GM06990 (cell line): ENCODE measurements around the gene BIRC3.

Source experiments
- DNase-seq: peaks from one replicate; pipeline ENCODE4 v3.0.0-alpha.2; 2011; ENCODE audit not compliant: insufficient read length; ENCODE audit errors: extremely low read depth
- H3K27me3 ChIP-seq: replicated peaks from 2 replicates; pipeline ENCODE4 v1.6.0; 2011; ENCODE audit warnings: low read length; ENCODE audit not compliant: control insufficient read depth, insufficient read depth
- H3K36me3 ChIP-seq: 2 replicates; pipeline ENCODE4 v1.5.1; 2011; ENCODE audit warnings: low read length; ENCODE audit not compliant: control insufficient read depth, insufficient read depth
- H3K4me3 ChIP-seq: replicated peaks from 2 replicates; pipeline ENCODE4 v1.5.1; 2011; ENCODE audit warnings: low read depth, mild to moderate bottlenecking, control low read depth, low read length
- CTCF ChIP-seq: IDR thresholded peaks from 2 replicates; pipeline ENCODE4 v1.5.1; 2011; ENCODE audit warnings: low read length, control low read depth, mild to moderate bottlenecking, inconsistent platforms; ENCODE audit not compliant: insufficient read depth, poor library complexity, severe bottlenecking

BIRC3 gene

DNA sequence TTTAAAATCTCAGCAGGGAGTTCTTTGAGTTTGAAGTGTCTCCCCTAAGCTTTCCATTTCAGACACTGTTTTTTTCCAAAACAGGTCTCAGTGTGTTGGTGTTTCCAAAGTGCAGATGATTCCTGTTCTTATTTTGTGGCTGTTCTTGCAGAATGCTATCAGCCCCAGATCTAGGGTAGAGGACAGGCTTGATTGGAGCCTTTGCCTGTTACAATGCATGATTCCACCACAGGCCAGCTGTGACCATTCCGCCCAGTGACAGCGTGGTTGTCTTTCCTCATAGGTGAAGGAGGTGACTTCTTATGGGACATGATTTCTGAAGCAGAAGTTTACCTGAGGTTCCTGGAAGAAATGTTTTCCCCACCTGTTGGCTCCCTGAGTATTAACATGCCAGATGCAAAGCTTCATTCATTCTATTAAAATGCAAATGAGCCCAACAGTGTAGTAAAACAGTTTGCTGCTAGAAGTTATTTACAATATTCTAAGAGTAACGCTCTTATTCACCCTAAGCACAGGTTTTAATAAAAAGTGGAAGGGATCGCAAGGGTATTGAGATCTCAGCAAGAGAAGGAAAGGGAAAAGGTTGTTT is 36.9 kb upstream of the BIRC3 start:
- Histone ChIP-seq H3K27me3 (no peaks in the 10 kb centered on the region), H3K36me3 (no peaks in the 10 kb centered on the region), H3K4me3 (no peak overlapping the region)
- no peak for TF ChIP-seq CTCF
- DNase-seq, result no peak

GRCh38 chr11:102283116-102283485 is 34.2 kb upstream of the BIRC3 start:
- Histone ChIP-seq H3K36me3 (no peaks in the 10 kb centered on the region), H3K27me3 (no peaks in the 10 kb centered on the region), H3K4me3 (no peak overlapping the region)
- DNase-seq, result no peak
- TF ChIP-seq CTCF, result no peak

GRCh38 chr11:102284008-102284407 is 33.3 kb upstream of the BIRC3 start:
- no peak for TF ChIP-seq CTCF
- no peaks in the 10 kb centered on the region for H3K36me3 ChIP-seq
- H3K4me3 ChIP-seq, result no peak overlapping the region
- DNase-seq, result no peak
- no peaks in the 10 kb centered on the region for H3K27me3 ChIP-seq

DNA sequence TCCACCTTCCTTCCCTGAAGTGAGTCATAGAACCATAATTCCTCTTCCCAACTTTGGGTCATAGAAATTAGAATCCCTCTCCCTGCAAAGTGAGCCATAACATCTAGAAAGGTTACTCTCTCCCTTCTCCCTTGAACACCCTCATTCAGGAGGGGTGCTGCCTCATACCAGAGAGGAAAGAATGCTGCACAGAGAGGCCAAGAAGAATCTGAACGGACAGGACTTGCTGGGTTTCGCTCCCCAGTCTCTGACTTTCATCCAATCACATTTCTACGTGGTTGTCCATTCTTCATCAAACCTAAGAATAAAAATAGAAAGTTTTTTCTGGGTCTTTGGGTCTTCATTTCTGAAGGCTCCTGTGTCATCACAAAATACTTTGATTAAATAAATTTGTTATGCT is 31.0 kb upstream of the BIRC3 start:
- DNase-seq, result no peak
- no peak overlapping the region for H3K4me3 ChIP-seq
- H3K36me3 ChIP-seq, result no peaks in the 10 kb centered on the region
- H3K27me3 ChIP-seq, result no peaks in the 10 kb centered on the region
- TF ChIP-seq CTCF, result no peak

- Histone ChIP-seq H3K27me3 (no peaks in the 10 kb centered on the region), H3K36me3 (no peaks in the 10 kb centered on the region), H3K4me3 (no peak overlapping the region; the same call in 1 of the 2 replicates)
- peak; percentile 37 for DNase-seq
- TF ChIP-seq CTCF, result peak; percentile 39
These were observed 29.1 kb upstream of the BIRC3 start for GRCh38 chr11:102287964-102288724.
